ENCODE measurements around the gene TMEM131. TPM values are rescaled to one million over a fixed set of nuclear protein-coding genes. Genes with fewer than 3 reads are reported as not detected.

TMEM131 gene
- total RNA-seq, 1 donor from 2014 or later, result 58.8 TPM

DNA sequence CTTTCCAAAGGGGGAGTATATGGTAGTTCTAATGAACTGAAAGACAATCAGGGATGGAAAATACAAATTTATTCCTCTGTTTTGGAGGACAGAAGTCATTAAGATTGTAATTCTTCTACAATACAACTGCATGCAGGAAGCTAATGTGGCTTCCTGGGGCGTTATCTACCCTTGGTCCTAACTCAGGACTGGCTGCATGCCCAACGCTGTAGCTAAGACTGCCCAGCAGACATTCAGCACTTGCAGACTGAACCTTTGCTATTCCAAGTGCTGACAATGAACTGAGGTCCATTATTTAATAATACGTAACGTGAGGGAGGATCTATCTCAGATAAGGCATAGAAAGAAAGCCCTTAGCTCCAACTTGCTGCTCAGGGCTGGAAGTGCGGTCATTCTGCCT is 229.2 kb downstream of the TMEM131 start:
- Mint-ChIP-seq H3K4me1 (ENCODE audit: low read depth) (peaks cover 29% of the 10 kb centered on the region), H3K27me3 (no peaks in the 10 kb centered on the region), H3K36me3 (ENCODE audit: insufficient read depth) (peaks cover 29% of the 10 kb centered on the region), H3K27ac (no peak overlapping the region), H3K9me3 (ENCODE audit: low read depth) (no peaks in the 10 kb centered on the region), H3K4me3 (ENCODE audit: low read depth) (no peak overlapping the region)
- TF ChIP-seq, protein P1, sequence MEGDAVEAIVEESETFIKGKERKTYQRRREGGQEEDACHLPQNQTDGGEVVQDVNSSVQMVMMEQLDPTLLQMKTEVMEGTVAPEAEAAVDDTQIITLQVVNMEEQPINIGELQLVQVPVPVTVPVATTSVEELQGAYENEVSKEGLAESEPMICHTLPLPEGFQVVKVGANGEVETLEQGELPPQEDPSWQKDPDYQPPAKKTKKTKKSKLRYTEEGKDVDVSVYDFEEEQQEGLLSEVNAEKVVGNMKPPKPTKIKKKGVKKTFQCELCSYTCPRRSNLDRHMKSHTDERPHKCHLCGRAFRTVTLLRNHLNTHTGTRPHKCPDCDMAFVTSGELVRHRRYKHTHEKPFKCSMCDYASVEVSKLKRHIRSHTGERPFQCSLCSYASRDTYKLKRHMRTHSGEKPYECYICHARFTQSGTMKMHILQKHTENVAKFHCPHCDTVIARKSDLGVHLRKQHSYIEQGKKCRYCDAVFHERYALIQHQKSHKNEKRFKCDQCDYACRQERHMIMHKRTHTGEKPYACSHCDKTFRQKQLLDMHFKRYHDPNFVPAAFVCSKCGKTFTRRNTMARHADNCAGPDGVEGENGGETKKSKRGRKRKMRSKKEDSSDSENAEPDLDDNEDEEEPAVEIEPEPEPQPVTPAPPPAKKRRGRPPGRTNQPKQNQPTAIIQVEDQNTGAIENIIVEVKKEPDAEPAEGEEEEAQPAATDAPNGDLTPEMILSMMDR (IDR thresholded peaks at IDR 0.05; ENCODE audit: unreplicated experiment), result no peak
- DNase-seq (ENCODE audit: low spot score, unreplicated experiment), result no peak

DNA sequence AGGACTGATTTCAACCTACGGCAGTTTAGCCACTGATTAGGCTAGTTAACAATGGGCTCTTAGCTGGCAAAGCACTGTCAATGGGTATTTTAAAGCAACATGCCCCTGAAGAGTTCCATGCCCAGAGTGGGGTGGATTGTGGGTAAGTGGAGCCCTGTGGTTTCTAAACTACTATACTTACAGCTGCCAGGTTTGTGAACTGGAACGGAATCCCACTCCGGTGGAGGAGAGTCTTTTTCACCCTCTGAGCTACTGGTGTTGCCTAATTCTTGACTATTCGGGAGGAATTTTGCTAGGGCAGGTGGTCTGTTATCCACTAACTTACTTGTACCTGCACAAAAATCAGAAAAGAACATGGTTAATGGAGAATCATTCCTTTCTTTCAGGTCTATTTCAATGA is 229.8 kb downstream of the TMEM131 start:
- Mint-ChIP-seq H3K9me3 (ENCODE audit: low read depth) (no peaks in the 10 kb centered on the region), H3K36me3 (ENCODE audit: insufficient read depth) (peaks cover 29% of the 10 kb centered on the region), H3K27me3 (no peaks in the 10 kb centered on the region), H3K4me1 (ENCODE audit: low read depth) (peaks cover 34% of the 10 kb centered on the region), H3K27ac (no peak overlapping the region), H3K4me3 (ENCODE audit: low read depth) (no peak overlapping the region)
- TF ChIP-seq, protein P1 (IDR thresholded peaks at IDR 0.05; ENCODE audit: unreplicated experiment), result no peak
- no peak for DNase-seq (ENCODE audit: low spot score, unreplicated experiment)

DNA sequence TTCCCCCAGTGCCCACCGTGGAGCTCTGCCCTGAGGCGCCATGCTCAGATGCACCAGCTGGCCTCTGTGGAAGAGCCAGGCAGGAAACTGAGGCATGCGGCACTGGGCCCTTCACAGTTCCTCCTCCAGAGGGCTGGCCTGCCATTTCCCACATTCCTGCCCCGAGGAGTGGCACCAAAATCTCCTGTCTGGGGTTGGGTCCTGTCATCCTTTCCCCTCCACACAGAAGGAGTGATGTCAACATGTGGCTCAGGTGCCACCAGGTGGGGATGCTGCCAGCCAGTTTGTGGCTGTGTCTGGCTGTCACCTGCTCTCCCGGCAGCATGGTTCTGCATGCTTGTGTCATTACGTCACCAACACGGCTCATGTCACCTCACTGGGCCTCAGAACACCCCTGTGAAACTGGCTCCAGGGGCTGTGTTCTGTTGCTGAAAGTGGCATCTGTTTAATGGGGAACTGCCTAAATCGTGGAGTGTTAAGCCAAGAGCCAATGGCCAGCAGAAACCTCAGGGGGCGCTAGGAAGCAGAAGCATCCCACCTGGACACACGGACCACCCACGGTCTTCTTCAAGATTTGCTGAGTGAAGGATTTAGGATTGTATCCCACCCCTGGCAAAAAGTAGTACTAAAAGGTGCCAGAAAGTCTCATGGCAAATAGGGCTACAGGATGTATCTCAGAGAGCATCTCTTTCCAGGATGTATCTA is 231.0 kb downstream of the TMEM131 start:
- TF ChIP-seq, protein P1 (IDR thresholded peaks at IDR 0.05; ENCODE audit: unreplicated experiment), result no peak
- Mint-ChIP-seq H3K27ac (no peak overlapping the region), H3K36me3 (ENCODE audit: insufficient read depth) (peaks cover 31% of the 10 kb centered on the region)

DNA sequence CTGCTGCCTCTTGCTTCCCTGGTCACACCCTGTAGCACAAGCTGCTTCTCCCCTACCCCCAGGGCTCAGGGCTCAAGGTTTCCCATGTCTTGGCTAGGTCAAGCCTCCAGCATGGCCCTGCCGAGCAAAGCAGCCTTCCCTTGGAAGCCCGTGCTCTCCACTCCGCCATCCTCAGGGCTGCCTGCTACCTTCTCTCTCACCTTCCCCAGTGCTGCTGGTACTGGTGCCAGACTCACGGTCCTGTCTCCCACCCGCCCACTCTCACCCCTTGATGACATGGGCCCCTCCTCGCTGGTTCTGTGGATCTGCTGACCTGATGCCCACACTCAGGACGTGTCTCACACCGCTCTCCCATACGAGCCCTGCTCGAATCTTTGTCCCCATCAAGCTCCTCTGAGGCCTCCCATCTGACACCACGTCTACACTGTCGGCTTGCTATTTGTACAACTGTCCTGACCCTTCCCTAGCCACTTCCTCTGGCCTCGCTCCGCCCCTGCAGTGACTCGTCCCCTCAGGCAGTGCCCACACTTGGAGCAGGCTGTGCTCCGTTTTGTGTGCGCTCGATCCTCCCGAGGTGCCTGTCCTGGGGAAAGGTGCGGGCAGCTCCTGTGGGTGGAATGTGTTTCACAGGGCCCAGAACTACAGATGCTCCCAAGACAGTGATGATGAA is 232.4 kb downstream of the TMEM131 start:
- H3K27ac Mint-ChIP-seq, result peak overlapping the region; percentile 46
- peaks cover 44% of the 10 kb centered on the region for H3K4me1 Mint-ChIP-seq (ENCODE audit: low read depth)
- peaks cover 33% of the 10 kb centered on the region for H3K36me3 Mint-ChIP-seq (ENCODE audit: insufficient read depth)

More for the DNA sequence above, 231.0 kb downstream of the TMEM131 start:
- Mint-ChIP-seq H3K27me3 (no peaks in the 10 kb centered on the region), H3K4me1 (ENCODE audit: low read depth) (peaks cover 36% of the 10 kb centered on the region), H3K4me3 (ENCODE audit: low read depth) (no peak overlapping the region), H3K9me3 (ENCODE audit: low read depth) (no peaks in the 10 kb centered on the region)
- DNase-seq (ENCODE audit: low spot score, unreplicated experiment), result no peak

DNA sequence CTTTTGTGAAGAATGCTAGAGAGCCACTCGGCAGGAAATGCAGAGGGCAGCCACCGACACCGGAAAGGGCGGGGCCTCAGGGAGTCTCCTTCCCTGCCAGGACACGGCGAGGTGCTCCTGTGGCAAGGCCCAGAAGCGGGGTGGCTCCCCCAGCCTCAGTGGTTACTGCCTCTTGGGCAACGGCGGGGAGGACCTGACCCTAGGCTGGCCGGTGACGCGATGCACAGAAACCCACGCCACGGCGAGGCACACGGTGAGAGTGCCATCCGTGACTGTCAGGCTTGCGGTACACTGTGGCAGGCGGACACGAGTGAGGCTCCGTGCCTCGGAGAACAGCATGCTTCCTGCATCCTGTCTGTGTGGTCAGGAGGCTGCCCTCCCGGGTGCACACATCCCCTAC is 234.6 kb downstream of the TMEM131 start:
- DNase-seq (ENCODE audit: low spot score, unreplicated experiment), result no peak
- Mint-ChIP-seq H3K27ac (peak overlapping the region; percentile 93), H3K9me3 (ENCODE audit: low read depth) (no peaks in the 10 kb centered on the region), H3K36me3 (ENCODE audit: insufficient read depth) (peaks cover 37% of the 10 kb centered on the region), H3K4me3 (ENCODE audit: low read depth) (no peak overlapping the region), H3K4me1 (ENCODE audit: low read depth) (peaks cover 46% of the 10 kb centered on the region), H3K27me3 (no peaks in the 10 kb centered on the region)
- TF ChIP-seq, protein P1 (IDR thresholded peaks at IDR 0.05; ENCODE audit: unreplicated experiment), result no peak

More for the DNA sequence above, 232.4 kb downstream of the TMEM131 start:
- DNase-seq (ENCODE audit: low spot score, unreplicated experiment), result no peak
- Mint-ChIP-seq H3K4me3 (ENCODE audit: low read depth) (no peak overlapping the region), H3K27me3 (no peaks in the 10 kb centered on the region), H3K9me3 (ENCODE audit: low read depth) (no peaks in the 10 kb centered on the region)
- TF ChIP-seq, protein P1 (IDR thresholded peaks at IDR 0.05; ENCODE audit: unreplicated experiment), result no peak
